Lower lobe of right lung (tissue), 2 donors: Measurements from ENCODE around the gene KBTBD8. TPM values are rescaled to one million over a fixed set of nuclear protein-coding genes. Genes with fewer than 3 reads are reported as not detected.

Experiments
- ATAC-seq, 2 donors: fragments of 200-7000 bp; cut with Tn5 transposase; one replicate each; pipeline ENCODE4 v1.9.1; 2020 to 2022; ENCODE audit warnings: mild to moderate bottlenecking in 2 of 2, moderate library complexity in 2 of 2
- DNase-seq: peaks from one replicate; pipeline ENCODE4 v3.0.0-alpha.2; 2020
- H3K27ac ChIP-seq: fragments of 200-600 bp; one replicate; pipeline ENCODE4 v1.8.0; 2022
- H3K27me3 ChIP-seq: fragments of 200-600 bp; one replicate; pipeline ENCODE4 v1.8.0; 2022; ENCODE audit warnings: low read depth
- H3K36me3 ChIP-seq: fragments of 200-600 bp; one replicate; pipeline ENCODE4 v1.8.0; 2022; ENCODE audit warnings: mild to moderate bottlenecking
- H3K4me1 ChIP-seq: fragments of 200-600 bp; one replicate; pipeline ENCODE4 v1.8.0; 2022
- H3K4me3 ChIP-seq: fragments of 200-600 bp; one replicate; pipeline ENCODE4 v1.8.0; 2022; ENCODE audit warnings: mild to moderate bottlenecking
- H3K9me3 ChIP-seq: fragments of 200-600 bp; one replicate; pipeline ENCODE4 v1.8.0; 2022
- intact Hi-C: fragments of 100-400 bp; cut with DNase I; formaldehyde crosslinking; loops from one replicate; pipeline ENCODE4 v1.11.0; 2022
- total RNA-seq: library from RNA; stranded (reverse); fragmentation: NEBNext Ultra II Directional; extraction: Animal tissue kit (Norgen Biotek cat#: 25700); gene quantifications from one replicate; pipeline ENCODE4 v1.2.1, GENCODE V29; 2021
- TF ChIP-seq, protein P1 (sequence below): fragments of 200-600 bp; IDR thresholded peaks from one replicate; pipeline ENCODE4 v1.8.0; 2022; ENCODE audit warnings: antibody characterized with exemption, mild to moderate bottlenecking
- donor health status: DM: no; HTN: yes; CAD: no; lungs with severe emphysema.

Gene KBTBD8
- total RNA-seq, 1 donor from 2014 or later = 5.8 TPM

DNA sequence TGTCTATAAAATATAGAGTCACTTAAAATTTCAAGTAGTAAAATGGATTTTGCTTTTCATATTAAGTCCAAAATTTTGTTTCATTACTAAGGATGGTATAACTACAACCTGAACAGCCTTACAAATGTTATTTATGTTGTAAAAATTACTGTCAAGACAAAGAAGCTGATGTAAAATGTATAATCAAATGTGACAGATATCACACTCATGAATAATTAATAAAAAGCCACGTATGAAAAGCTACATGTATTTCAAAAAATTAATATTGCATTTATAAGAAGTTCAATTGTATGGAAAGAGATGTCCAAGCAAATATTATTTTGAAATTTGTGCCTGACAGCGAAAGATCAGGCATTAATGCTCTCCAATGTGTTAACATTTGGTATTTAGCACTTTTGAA lies 48.9 kb downstream of the KBTBD8 start:
- intact Hi-C loops = no loop called here

DNA sequence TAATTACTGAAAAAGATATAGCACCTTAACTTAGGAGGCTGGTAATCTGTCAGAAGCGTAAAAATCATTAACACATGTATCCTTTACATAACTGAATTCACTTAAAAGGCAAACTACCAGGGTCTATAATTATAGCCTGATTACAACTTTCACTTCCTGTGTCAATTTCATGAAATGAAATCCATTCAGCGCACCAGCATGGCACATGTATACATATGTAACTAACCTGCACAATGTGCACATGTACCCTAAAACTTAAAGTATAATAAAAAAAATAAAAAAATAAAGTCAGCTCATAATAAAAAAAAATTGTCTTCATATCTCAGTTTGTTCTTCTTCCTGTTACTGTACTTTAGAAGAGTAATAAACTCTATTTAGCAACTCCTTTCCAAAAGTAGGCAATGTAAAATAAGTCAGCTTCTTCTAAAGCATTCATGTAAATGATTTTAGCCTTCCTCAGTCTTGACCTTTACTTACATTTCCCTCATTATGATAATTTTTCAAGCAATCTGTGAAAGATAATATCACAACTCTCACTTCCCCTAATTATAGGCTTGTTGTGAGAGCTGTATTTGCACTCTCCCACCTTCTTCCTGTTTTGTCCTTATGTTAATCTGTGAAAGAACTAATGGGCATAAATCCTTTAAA lies 50.1 kb downstream of the KBTBD8 start:
- no peaks in the 10 kb centered on the region for H3K9me3 ChIP-seq
- no peaks in the 10 kb centered on the region for H3K36me3 ChIP-seq
- DNase-seq = no peak
- no peaks in the 10 kb centered on the region for H3K4me1 ChIP-seq
- H3K4me3 ChIP-seq = no peak overlapping the region
- H3K27me3 ChIP-seq = no peaks in the 10 kb centered on the region
- H3K27ac ChIP-seq = no peak overlapping the region
- TF ChIP-seq, protein P1, sequence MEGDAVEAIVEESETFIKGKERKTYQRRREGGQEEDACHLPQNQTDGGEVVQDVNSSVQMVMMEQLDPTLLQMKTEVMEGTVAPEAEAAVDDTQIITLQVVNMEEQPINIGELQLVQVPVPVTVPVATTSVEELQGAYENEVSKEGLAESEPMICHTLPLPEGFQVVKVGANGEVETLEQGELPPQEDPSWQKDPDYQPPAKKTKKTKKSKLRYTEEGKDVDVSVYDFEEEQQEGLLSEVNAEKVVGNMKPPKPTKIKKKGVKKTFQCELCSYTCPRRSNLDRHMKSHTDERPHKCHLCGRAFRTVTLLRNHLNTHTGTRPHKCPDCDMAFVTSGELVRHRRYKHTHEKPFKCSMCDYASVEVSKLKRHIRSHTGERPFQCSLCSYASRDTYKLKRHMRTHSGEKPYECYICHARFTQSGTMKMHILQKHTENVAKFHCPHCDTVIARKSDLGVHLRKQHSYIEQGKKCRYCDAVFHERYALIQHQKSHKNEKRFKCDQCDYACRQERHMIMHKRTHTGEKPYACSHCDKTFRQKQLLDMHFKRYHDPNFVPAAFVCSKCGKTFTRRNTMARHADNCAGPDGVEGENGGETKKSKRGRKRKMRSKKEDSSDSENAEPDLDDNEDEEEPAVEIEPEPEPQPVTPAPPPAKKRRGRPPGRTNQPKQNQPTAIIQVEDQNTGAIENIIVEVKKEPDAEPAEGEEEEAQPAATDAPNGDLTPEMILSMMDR = no peak
- peak in 1 of 2 donors; percentile 45 for ATAC-seq
- intact Hi-C loops = no loop called here

More for the DNA sequence above, 48.9 kb downstream of the KBTBD8 start:
- Histone ChIP-seq H3K27me3 (no peaks in the 10 kb centered on the region), H3K36me3 (no peaks in the 10 kb centered on the region), H3K4me1 (no peaks in the 10 kb centered on the region), H3K4me3 (no peak overlapping the region), H3K9me3 (no peaks in the 10 kb centered on the region), H3K27ac (no peak overlapping the region)
- ATAC-seq = no peak
- TF ChIP-seq, protein P1 = no peak
- no peak for DNase-seq

DNA sequence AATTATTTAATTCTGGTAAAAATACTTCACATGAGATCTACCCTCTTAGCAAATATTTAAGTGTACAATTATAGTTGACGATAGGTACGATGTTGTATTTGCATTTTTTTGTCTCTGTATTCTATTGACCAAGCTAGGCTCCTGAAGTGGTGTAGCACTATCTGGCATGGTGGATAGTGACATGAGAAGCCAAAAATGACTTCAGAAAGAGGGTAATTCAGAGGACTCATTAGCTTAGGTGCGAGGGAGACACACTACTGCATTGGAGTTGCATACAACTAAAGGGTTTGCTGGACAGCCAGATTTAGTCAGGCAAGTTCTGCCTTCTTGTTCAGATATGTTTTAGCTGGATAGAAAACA lies 50.6 kb downstream of the KBTBD8 start:
- intact Hi-C loops = no loop called here
- Histone ChIP-seq H3K27me3 (no peaks in the 10 kb centered on the region), H3K27ac (no peak overlapping the region), H3K9me3 (no peaks in the 10 kb centered on the region), H3K4me3 (no peak overlapping the region), H3K36me3 (no peaks in the 10 kb centered on the region), H3K4me1 (no peaks in the 10 kb centered on the region)
- DNase-seq = no peak
- TF ChIP-seq, protein P1 = no peak
- no peak for ATAC-seq

DNA sequence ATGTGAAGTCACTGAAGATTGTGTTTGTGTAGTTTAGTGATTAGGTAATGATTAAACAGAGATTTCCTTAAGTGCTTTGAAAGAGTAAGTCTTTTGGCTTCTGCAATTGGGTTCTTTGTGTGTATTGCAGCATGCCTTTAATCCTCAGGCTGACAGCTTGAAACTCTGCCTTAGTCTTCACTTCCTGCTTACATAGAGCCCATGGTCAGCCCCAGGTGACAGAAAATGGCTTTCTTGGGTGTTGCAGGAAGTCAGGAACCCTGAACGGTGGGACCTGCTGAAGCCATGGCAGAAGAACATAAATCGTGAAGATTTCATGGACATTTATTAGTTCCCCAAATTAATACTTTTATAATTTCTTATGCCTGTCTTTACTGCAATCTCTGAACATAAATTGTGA lies 61.3 kb downstream of the KBTBD8 start:
- intact Hi-C loops = no loop called here
- DNase-seq (no peak), ATAC-seq (no peak)
- TF ChIP-seq, protein P1 = no peak
- H3K27me3 ChIP-seq = no peaks in the 10 kb centered on the region
- no peaks in the 10 kb centered on the region for H3K36me3 ChIP-seq
- H3K4me1 ChIP-seq = no peaks in the 10 kb centered on the region
- no peak overlapping the region for H3K27ac ChIP-seq
- no peaks in the 10 kb centered on the region for H3K9me3 ChIP-seq
- no peak overlapping the region for H3K4me3 ChIP-seq
